Testis (tissue), 3 donors: Measurements from ENCODE around the gene ULK4. TPM values are rescaled to one million over a fixed set of nuclear protein-coding genes. Genes with fewer than 3 reads are reported as not detected.
"Not testable (repeated sequence)": the region's sequence is repeated elsewhere in the genome, so short reads cannot be mapped to it uniquely, and the experiment has no call there.

ENCODE experiments used
- DNase-seq: peaks from one replicate; pipeline ENCODE4 v3.0.0-alpha.2; 2019
- H3K27ac ChIP-seq, 2 donors: fragments of 200-600 bp; sonication (generic); one replicate each; pipeline ENCODE4 v1.5.1; 2019
- H3K27me3 ChIP-seq: fragments of 200-600 bp; sonication (generic); one replicate; pipeline ENCODE4 v1.5.1; 2019
- H3K36me3 ChIP-seq: fragments of 200-600 bp; sonication (generic); one replicate; pipeline ENCODE4 v1.5.1; 2017; ENCODE audit warnings: low read depth; ENCODE audit errors: missing control alignments
- H3K4me1 ChIP-seq: fragments of 200-600 bp; sonication (generic); one replicate; pipeline ENCODE4 v1.5.1; 2019
- H3K4me3 ChIP-seq, 2 donors: fragments of 200-600 bp; sonication (generic); one replicate each; pipeline ENCODE4 v1.5.1; 2017 to 2019
- H3K9me3 ChIP-seq: fragments of 200-600 bp; sonication (generic); one replicate; pipeline ENCODE4 v1.5.1; 2017
- CTCF ChIP-seq, 3 experiments: fragments of 450-650 bp in 2 of 3; fragments of 200-600 bp in 1 of 3; sonication (generic) in 1 of 3; IDR thresholded peaks; one replicate each; pipeline ENCODE4 v1.5.1; 2016 to 2019; ENCODE audit warnings: antibody characterized with exemption in 3 of 3, mild to moderate bottlenecking in 2 of 3, moderate library complexity in 1 of 3
- POLR2A ChIP-seq: fragments of 450-650 bp; IDR thresholded peaks from one replicate; pipeline ENCODE4 v1.6.1; 2017; ENCODE audit warnings: antibody characterized with exemption, mild to moderate bottlenecking, moderate library complexity
- WGBS, 2 donors: methylation state at CpG; one replicate each; pipeline ENCODE4 v1.1.5; 2018; 5-methylcytosine and 5-hydroxymethylcytosine counted together
- intact Hi-C: fragments of 100-400 bp; cut with DNase I; formaldehyde crosslinking; loops from one replicate; pipeline ENCODE4 v1.15.1; 2023; ENCODE audit warnings: low total_unique reads
- polyA plus RNA-seq: library from polyadenylated mRNA; stranded (reverse); fragments of 350-450 nt; fragmentation: Illumina TruSeq; extraction: RNeasy Lipid Tissue Mini Kit (QIAGEN cat#74804); gene quantifications from one replicate; pipeline ENCODE4 v1.2.3, GENCODE V29; 2014; ENCODE audit warnings: low read depth, low replicate concordance; ENCODE audit not compliant: insufficient read depth
- total RNA-seq, 2 donors: library from RNA; depleted of rRNA; stranded (reverse); fragments of >200 nt; gene quantifications; one replicate each; pipeline ENCODE4 v1.2.3, GENCODE V29; 2016

ULK4 gene
- total and polyA plus RNA-seq, 3 donors from 2014 or later = 45.7 to 91.6 (median 47.4) TPM

DNA sequence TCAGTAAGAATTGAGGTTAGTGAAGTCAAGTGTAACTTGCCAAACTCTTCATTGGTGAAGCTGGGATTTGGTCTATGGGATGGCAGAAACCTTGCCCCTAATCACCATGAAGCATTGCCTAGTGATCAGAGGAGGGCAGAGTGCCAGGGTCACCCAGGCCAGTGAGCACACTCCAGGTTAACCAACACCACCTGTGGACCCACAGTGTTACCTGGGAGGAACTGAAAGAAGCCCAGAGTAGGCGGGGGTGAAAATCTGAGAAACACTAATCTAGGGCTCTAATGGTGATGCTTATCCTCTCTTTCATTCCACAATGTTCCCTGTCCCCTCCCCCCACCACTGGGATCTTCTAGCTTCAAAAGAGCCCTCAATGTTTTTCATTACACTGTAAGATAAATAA is 389.8 kb downstream of the ULK4 start:
- no peaks in the 10 kb centered on the region for H3K9me3 ChIP-seq
- H3K27ac ChIP-seq = no peak overlapping the region
- WGBS, 2 donors = 83 to 100% methylated on average over 1 of the region's 1 CpG
- H3K4me3 ChIP-seq = no peak overlapping the region
- no peaks in the 10 kb centered on the region for H3K36me3 ChIP-seq
- intact Hi-C loops = no loop called here
- no peak for DNase-seq
- H3K4me1 ChIP-seq = no peaks in the 10 kb centered on the region
- no peaks in the 10 kb centered on the region for H3K27me3 ChIP-seq
- TF ChIP-seq CTCF (IDR thresholded peaks at IDR 0.05) = no peak
- TF ChIP-seq POLR2A = no peak

GRCh38 chr3:41569632-41570305 is 392.1 kb downstream of the ULK4 start:
- no peaks in the 10 kb centered on the region for H3K4me1 ChIP-seq
- no peak overlapping the region for H3K4me3 ChIP-seq
- no peaks in the 10 kb centered on the region for H3K36me3 ChIP-seq
- no peaks in the 10 kb centered on the region for H3K9me3 ChIP-seq
- no peak for TF ChIP-seq CTCF (IDR thresholded peaks at IDR 0.05)
- TF ChIP-seq POLR2A = no peak
- no peak for DNase-seq
- H3K27ac ChIP-seq = no peak overlapping the region
- 87 to 88% methylated on average over 9 of the region's 9 CpGs for WGBS, 2 donors
- H3K27me3 ChIP-seq = no peaks in the 10 kb centered on the region
- intact Hi-C loops = no loop called here

- Histone ChIP-seq H3K27me3 (no peaks in the 10 kb centered on the region), H3K4me1 (no peaks in the 10 kb centered on the region), H3K36me3 (no peaks in the 10 kb centered on the region), H3K27ac (no peak overlapping the region), H3K9me3 (no peaks in the 10 kb centered on the region), H3K4me3 (no peak overlapping the region)
- 92 to 96% methylated on average over 3 of the region's 3 CpGs for WGBS, 2 donors
- TF ChIP-seq POLR2A = no peak
- TF ChIP-seq CTCF (IDR thresholded peaks at IDR 0.05) = no peak
- intact Hi-C loops = no loop called here
- no peak for DNase-seq
Measured at GRCh38 chr3:41565948-41566514, 395.9 kb downstream of the ULK4 start.

- no peak for DNase-seq
- intact Hi-C loops = no loop called here
- whole genome bisulfite sequencing, 2 donors = 92 to 97% methylated on average over 5 of the region's 5 CpGs
- Histone ChIP-seq H3K36me3 (no peaks in the 10 kb centered on the region), H3K4me1 (no peaks in the 10 kb centered on the region), H3K9me3 (no peaks in the 10 kb centered on the region), H3K27ac (no peak overlapping the region), H3K27me3 (no peaks in the 10 kb centered on the region), H3K4me3 (no peak overlapping the region)
- TF ChIP-seq CTCF (IDR thresholded peaks at IDR 0.05) (no peak), POLR2A (no peak)
Measured at GRCh38 chr3:41565003-41565402, 396.9 kb downstream of the ULK4 start.

DNA sequence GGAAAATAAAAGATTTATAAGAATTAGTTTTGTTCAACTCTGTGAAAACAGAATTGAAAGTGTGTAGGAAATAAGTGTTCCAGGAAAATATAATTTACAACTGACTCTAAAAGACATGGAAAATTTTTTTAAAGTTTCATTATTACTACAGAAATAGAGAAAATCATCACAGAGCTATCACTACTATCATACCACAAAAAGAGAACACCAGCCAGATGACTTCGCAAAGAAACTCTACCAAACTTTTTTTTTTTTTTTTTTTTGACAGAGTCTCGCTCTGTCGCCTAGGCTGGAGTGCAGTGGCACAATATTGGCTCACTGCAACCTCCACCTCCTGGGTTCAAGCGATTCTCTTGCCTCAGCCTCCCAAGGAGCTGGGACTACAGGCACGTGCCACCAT is 405.7 kb downstream of the ULK4 start:
- intact Hi-C loops, H3K4me1 ChIP-seq, H3K27ac ChIP-seq, DNase-seq, H3K9me3 ChIP-seq, H3K4me3 ChIP-seq, H3K36me3 ChIP-seq, H3K27me3 ChIP-seq: not testable (repeated sequence)
- 93 to 97% methylated on average over 5 of the region's 5 CpGs for WGBS, 2 donors
